Liver (tissue), 3 donors: Measurements from ENCODE around the gene PCDHGA7.

Experiments
- CTCF ChIP-seq: fragments of 150-350 bp; IDR thresholded peaks from 2 replicates; pipeline ENCODE4 v1.5.1; 2017; ENCODE audit warnings: improper control_type of control experiment, low read depth, low read length; ENCODE audit not compliant: missing input control
- JUND ChIP-seq, 2 donors: IDR thresholded peaks; 2 replicates each; pipeline ENCODE4 v1.6.1; 2016; ENCODE audit warnings: antibody characterized with exemption in 2 of 2
- MAX ChIP-seq: IDR thresholded peaks from 2 replicates; pipeline ENCODE4 v1.6.1; 2016; ENCODE audit warnings: antibody characterized with exemption
- YY1 ChIP-seq: IDR thresholded peaks from 2 replicates; pipeline ENCODE4 v1.6.1; 2016; ENCODE audit warnings: antibody characterized with exemption, mild to moderate bottlenecking
- donor health status: healthy.
- donor health status: healthy.

GRCh38 chr5:141434006-141434405 lies 51.5 kb downstream of the PCDHGA7 start:
- TF ChIP-seq CTCF, result no peak
- TF ChIP-seq MAX, result no peak
- TF ChIP-seq JUND (IDR thresholded peaks at IDR 0.05), result no peak
- no peak for TF ChIP-seq YY1
